Measurements from ENCODE around the gene ANKRD40CL.

DNA sequence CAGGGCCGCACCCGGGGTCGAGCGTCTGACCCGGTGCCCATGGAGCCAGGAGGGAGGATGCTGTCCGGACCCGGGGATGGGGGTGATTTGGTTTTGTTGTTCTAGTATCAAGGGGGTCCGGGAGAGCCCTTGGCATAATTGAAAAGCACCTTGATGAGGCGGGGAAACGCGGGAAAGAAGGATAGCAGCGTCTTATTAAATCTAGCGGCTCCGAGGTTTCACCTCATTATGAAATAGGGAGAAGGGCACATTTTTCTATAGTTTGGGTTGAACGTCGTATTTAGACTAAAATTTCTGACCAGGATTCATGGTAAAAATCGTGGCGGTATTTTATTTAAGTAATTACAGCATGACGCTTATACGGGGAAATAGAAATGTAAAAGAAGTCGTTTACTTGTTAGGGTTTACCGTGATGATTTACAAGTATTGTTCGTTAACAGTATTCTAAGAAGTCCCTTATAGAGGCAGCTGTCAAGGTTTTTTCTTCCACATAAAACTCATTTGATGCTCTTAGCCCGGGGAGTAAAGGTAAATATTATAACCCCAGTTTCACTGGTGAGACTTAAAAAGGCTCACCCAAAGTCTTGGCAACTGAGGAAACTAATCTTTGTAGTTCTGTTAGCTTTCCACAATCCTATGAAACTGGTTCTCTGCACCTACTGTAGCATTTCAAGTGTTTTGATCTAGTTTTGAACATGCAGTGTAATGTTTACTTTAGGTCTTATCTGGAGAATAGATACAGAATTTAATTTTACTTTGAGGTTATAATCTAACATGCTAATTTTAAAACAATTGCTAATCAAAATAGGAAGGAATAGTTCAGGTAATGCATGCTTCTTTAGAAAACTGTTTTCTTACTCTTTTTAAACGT lies 47.2 kb downstream of the ANKRD40CL start:
- TF ChIP-seq POLR2A (IDR thresholded peaks at IDR 0.05; ENCODE audit: low read depth, low read length) = no peak
- no peak for TF ChIP-seq POLR2AphosphoS5 (IDR thresholded peaks at IDR 0.05; ENCODE audit: low read depth, low read length)
- TF ChIP-seq TAF1 (IDR thresholded peaks at IDR 0.05; ENCODE audit: borderline replicate concordance, low read depth, low read length) = no peak
